HK-2 (cell line): Measurements from ENCODE around the gene LMCD1.

Source experiments
- DNase-seq: peaks from one replicate; pipeline ENCODE4 v3.0.0-alpha.2; 2018; ENCODE audit not compliant: unreplicated experiment

Gene LMCD1

DNA sequence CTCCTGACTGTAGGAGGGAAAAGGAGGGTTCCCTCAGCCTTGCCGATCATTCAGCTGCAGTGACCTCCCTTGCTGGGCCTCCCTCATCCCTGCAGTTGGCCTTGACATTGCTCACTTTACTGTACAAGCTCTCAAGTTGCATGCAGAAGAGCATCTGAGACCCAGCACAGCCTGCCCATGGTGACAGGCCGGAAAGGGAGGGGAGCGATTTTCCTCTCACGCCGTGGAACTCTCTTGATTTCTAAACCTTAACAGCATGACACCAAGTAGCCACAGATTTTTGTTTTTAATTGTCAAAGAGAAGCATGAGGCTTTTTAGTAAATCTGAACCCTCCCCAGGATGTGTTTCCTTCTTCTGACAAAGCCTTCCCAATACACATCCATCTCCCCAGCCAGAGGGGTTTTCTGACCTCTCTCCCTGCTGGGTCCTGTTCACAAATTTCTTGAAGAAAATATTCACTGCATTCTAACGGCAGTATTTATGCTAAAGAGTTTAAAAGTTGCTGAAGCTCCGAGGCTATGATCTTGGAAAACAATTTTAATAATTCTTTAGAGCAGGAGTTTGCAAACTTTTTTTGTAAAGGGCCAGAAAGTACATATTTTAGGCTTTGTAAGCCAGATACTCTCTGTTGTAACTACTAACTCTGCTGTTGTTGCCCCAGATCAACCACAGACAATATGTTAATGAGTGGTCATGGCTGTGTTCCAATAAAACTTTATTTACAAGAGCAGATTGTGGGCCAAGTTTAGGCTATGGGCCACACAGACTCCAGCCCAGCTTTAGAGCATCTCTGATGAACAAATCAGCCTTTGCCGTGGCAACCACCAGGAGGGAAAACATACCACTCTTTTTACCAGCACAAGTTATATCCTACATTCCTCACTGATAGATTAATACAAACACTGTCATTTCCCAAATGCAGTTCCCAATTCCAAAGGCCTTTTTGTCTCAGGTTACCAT lies 34.8 kb downstream of the LMCD1 start:
- no peak for DNase-seq

- no peak for DNase-seq
Observed at GRCh38 chr3:8537440-8537839, 35.8 kb downstream of the LMCD1 start.

GRCh38 chr3:8538223-8538622 lies 36.6 kb downstream of the LMCD1 start:
- no peak for DNase-seq

- DNase-seq = no peak
Observed at GRCh38 chr3:8538913-8539312, 37.3 kb downstream of the LMCD1 start.

GRCh38 chr3:8539419-8539818 lies 37.8 kb downstream of the LMCD1 start:
- DNase-seq = no peak

DNA sequence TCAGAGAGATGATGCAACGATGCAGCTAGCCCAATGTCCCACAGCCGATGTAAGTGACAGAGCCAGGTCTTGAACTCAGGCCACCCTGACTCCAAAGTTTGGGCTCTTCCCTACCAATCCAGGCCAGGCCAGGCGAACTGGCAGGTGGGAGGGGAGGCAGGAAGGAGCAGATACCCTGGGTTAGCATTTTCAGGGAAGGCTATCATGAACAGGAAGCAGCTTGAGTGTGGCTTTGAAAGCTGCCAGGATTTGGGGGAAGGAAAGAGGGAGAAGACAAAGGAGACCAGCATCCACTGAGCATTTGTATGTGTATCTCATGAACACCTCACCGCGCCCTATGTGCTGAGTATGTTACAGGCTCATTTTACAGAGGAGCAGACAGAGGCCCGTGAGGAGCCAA lies 38.8 kb downstream of the LMCD1 start:
- no peak for DNase-seq

DNA sequence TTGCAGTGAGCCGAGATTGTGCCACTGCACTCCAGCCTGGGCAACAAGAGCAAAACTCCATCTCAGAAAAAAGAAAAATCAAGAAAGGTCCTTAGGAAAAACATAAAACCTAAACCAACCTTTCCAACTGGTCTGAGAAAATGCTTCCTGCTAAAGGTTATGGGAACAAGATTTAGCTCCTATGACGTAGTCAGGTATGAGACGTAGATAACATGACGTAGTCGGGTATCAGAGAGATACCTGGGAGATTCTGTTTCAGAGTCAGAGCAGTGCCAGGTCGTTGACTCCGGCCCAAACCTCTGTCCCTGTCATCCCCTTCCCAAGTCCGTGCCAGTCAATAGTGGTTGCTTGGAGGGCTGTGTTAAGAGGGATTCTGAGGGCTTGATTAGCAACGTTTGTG lies 39.9 kb downstream of the LMCD1 start:
- DNase-seq = no peak

DNA sequence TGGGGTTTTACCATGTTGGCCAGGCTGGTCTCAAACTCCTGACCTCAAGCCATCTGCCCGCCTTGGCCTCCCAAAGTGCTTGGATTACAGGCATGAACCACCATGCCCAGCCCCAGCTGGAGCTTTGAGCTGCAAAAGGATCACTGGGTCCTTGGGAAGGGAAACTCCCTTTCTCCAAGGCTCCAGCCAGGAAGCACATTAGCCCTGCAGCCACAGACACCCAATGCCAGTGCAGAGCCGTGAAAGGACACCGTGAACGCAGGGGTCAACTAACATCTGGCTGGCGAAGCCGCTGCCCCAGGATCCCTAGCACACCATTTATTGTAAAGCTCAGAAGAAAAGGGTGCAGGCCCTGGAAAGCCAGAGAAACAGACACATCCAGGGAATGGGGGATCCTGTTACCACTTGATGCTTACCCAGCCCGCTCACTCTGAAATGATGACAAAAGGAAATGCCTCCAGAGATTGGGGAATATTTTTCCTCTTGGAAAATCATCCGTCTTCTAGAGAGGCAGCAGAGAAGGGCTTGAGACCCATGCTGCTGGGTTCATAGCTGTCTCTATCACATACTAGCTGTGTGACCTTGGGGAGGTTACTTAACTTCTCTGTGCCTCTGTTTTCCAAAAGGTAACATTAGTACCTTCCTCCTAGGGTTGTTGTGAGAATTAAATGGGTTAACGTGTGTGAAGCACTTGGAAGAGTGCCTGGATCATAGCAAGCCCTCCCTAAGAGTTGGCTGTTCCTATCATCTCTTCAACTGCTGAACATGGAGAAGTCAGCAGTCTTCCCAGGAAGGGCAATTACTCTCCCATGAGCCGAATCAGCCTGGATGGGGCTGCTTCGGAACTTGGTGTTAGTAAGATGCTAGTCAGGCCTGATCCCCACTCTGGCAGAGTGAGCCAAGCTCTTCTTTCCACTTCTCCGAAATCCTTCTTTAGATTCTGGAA lies 40.8 kb downstream of the LMCD1 start:
- no peak for DNase-seq

- no peak for DNase-seq
Observed at GRCh38 chr3:8546609-8547008, 45.0 kb downstream of the LMCD1 start.

DNA sequence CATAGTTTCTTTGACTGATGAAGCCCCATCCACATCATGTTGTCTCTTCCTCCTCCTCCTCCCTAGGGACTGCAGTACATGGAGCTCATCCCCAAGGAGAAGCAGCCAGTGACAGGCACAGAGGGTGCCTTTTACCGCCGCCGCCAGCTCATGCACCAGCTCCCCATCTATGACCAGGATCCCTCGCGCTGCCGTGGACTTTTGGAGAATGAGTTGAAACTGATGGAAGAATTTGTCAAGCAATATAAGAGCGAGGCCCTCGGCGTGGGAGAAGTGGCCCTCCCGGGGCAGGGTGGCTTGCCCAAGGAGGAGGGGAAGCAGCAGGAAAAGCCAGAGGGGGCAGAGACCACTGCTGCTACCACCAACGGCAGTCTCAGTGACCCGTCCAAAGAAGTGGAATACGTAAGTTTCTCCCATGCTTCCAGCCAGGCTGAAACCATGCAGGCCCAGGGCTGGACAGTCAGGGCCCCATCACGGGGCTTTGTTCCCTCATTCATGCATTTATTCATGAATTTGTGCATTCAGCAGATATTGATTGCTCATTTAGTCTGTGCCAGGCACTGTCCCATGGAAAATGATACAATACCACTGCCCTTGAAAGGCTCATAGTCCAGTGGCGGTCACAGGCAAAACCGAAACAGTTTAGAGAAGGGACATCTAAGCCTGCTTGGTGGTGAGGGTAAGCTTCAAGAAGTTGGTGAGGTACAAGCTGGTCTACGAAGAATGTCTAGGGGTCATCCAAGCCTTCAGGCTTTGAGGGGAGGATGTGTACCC lies 47.1 kb downstream of the LMCD1 start:
- no peak for DNase-seq

DNA sequence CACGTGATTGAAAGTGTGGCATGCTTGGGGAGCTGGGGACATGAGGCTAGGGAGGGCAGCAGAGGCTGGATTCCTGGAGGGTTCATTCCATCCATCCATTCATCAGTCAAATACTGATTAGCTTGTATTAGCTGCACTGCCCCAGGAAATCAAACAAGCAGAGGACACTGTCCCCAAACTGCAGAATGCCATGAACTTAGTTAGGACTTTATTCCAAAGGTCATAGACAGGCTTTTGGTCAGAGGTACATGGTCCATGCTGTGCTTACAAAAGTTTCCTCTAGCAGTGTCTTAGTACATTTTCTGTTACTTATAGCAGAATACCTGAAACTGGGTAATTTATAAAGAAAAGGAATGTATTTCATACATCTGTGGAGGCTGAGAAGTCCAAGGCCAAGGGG lies 47.7 kb downstream of the LMCD1 start:
- no peak for DNase-seq

GRCh38 chr3:8550611-8551010 lies 49.0 kb downstream of the LMCD1 start:
- no peak for DNase-seq

- DNase-seq = no peak
Observed at GRCh38 chr3:8552223-8552762, 50.7 kb downstream of the LMCD1 start.

- no peak for DNase-seq
Observed at GRCh38 chr3:8553405-8553804, 51.8 kb downstream of the LMCD1 start.

GRCh38 chr3:8554696-8555095 lies 53.1 kb downstream of the LMCD1 start:
- DNase-seq = no peak

DNA sequence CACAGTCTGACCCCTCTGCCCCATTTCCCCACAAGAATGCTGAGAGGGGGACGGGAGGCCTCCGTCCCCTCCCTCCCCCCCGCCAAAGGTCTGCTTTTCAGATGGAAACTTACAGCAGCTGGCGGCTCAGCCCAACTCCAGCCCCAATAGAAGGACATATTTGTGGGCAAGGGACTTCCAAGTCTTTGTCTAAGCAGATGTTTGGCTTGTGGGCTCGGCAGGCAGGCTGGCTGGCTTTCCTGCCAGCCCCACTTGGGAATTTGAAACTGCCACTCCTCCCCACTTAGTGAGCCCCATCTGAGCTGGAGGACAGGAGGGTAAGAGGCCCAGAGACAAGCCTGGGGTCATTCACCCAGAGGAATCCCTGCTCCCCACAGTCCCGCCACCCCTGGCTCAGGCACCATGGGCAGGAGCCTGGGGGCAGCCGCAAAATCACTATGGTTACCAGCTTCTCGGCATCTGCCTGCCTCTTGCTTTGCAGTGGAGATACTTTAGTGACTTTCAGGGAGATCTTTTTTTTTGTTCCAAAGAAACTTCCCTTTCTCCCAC lies 53.6 kb downstream of the LMCD1 start:
- DNase-seq = no peak

DNA sequence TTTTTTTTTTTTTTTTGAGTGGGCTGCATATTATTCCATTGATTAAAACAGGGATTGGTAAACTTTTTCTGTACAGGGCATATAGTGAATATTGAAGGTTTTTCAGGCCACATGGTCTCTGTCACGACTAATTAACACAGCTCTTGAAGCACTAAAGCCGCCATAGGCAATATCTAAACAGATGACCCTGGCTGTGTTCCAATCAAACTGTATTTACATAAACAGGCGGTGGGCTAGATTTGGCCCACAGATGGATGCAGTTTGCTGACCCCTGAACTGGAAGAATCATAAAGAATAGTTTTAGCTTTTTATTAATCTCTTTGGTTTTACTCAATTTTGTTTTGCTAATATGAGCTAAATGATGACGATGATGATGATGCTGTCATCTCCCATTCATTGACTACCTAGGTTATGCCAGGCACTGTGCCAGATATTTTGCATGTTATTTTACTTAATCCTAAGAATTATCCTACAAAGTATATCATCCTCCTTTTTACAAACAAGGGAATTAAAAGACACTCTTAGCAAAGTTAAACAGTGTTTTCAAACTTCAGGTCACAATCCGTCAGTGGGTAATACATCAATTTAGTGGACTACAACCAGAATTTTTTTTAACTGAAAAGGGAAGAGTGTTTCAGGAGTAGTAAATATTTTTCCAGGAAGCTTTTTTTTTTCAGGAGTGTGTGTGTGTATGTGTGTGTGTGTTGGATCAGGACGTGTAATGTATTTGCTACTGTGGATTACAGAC lies 54.3 kb downstream of the LMCD1 start:
- DNase-seq = no peak

- DNase-seq = no peak
Observed at GRCh38 chr3:8556473-8556869, 54.8 kb downstream of the LMCD1 start.

- DNase-seq = no peak
Observed at GRCh38 chr3:8557298-8557697, 55.7 kb downstream of the LMCD1 start.

GRCh38 chr3:8558645-8559044 lies 57.0 kb downstream of the LMCD1 start:
- DNase-seq = no peak

DNA sequence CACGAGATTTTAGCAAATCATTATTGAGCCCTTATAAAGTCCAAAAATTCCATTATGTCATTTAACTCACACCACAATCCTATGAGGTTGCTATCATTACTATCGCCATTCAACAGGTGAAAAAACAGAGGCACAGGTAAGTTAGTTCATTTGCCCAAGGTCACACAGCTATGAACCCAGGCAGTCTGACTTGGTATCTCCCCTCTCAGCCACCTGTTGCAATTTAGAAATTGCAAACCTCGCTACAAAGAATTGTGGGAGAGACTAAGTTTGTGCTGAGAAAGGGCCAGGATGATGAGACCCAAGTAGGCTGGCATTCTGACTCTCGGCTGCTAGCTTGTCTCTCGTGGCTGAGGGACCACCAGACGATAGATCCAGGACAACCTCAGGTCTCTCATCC lies 57.7 kb downstream of the LMCD1 start:
- no peak for DNase-seq
